Neural cell (in vitro differentiated cells): ENCODE data around the gene AFF3. TPM values are rescaled to one million over a fixed set of nuclear protein-coding genes. Genes with fewer than 3 reads are reported as not detected.

ENCODE experiments used
- H2AFZ ChIP-seq: fragments of 200-600, 300-800 bp; sonication (generic), shearing (Covaris generic); 2 replicates; pipeline ENCODE4 v1.6.0; 2014; ENCODE audit warnings: low read depth, mild to moderate bottlenecking, antibody characterized with exemption, low read length, moderate library complexity
- H3F3A ChIP-seq: fragments of 200-600 bp; shearing (Covaris generic); 2 replicates; pipeline ENCODE4 v1.6.1; 2016; ENCODE audit warnings: mild to moderate bottlenecking, moderate library complexity, mixed read lengths, antibody characterized with exemption, low read length; ENCODE audit not compliant: insufficient read depth, poor library complexity, severe bottlenecking
- H3K27ac ChIP-seq: fragments of 200-600, 300-800 bp; sonication (generic), shearing (Covaris generic); 2 replicates; pipeline ENCODE4 v1.5.1; 2014; ENCODE audit warnings: mild to moderate bottlenecking, low read length, moderate library complexity
- H3K27me3 ChIP-seq: fragments of 300-800, 200-600 bp; sonication (generic), shearing (Covaris generic); 2 replicates; pipeline ENCODE4 v1.6.0; 2014; ENCODE audit warnings: mild to moderate bottlenecking, low read depth, low read length, moderate library complexity; ENCODE audit not compliant: insufficient read depth
- H3K36me3 ChIP-seq: fragments of 300-800, 200-600 bp; sonication (generic), shearing (Covaris generic); 2 replicates; pipeline ENCODE4 v1.5.1; 2014; ENCODE audit warnings: mild to moderate bottlenecking, antibody characterized with exemption, low read length, moderate library complexity; ENCODE audit not compliant: insufficient read depth
- H3K4me2 ChIP-seq: fragments of 300-800, 200-600 bp; sonication (generic), shearing (Covaris generic); 2 replicates; pipeline ENCODE4 v1.6.0; 2014; ENCODE audit warnings: mild to moderate bottlenecking, low read length
- H3K4me3 ChIP-seq: fragments of 300-800, 200-600 bp; sonication (generic), shearing (Covaris generic); 2 replicates; pipeline ENCODE4 v1.5.1; 2014; ENCODE audit warnings: mild to moderate bottlenecking, low read length, moderate library complexity
- H3K79me2 ChIP-seq: fragments of 200-600 bp; shearing (Covaris generic); replicated peaks from 2 replicates; pipeline ENCODE4 v1.6.0; 2014; ENCODE audit warnings: mild to moderate bottlenecking, low read length, moderate library complexity; ENCODE audit not compliant: insufficient read depth
- H3K9ac ChIP-seq: fragments of 300-800, 200-600 bp; sonication (generic), shearing (Covaris generic); 2 replicates; pipeline ENCODE4 v1.6.1; 2016; ENCODE audit warnings: mild to moderate bottlenecking, low read length, mixed read lengths
- H3K9me2 ChIP-seq: fragments of 200-600 bp; shearing (Covaris generic); 2 replicates; pipeline ENCODE4 v1.6.1; 2016; ENCODE audit warnings: mild to moderate bottlenecking, low read length, mixed read lengths; ENCODE audit not compliant: insufficient read depth
- H3K9me3 ChIP-seq: fragments of 200-600, 300-800 bp; sonication (generic), shearing (Covaris generic); 2 replicates; pipeline ENCODE4 v1.6.1; 2016; ENCODE audit warnings: mild to moderate bottlenecking, mixed run types, low read length, moderate library complexity, mixed read lengths
- H4K20me1 ChIP-seq: fragments of 200-600 bp; shearing (Covaris generic); 2 replicates; pipeline ENCODE4 v1.6.1; 2016; ENCODE audit warnings: mild to moderate bottlenecking, mixed run types; ENCODE audit not compliant: insufficient read depth
- EP300 ChIP-seq: fragments of 450-650 bp; conservative IDR thresholded peaks from 2 replicates; pipeline ENCODE4 v1.6.1; 2014; ENCODE audit warnings: antibody characterized with exemption, mild to moderate bottlenecking, moderate library complexity; ENCODE audit not compliant: poor library complexity, severe bottlenecking
- EZH2 ChIP-seq: fragments of 200-600, 300-800 bp; shearing (Covaris generic), sonication (generic); IDR thresholded peaks from 2 replicates; pipeline ENCODE4 v1.6.1; 2014; ENCODE audit warnings: antibody characterized with exemption, low read length, borderline replicate concordance, mild to moderate bottlenecking; ENCODE audit not compliant: insufficient read depth, poor library complexity, severe bottlenecking
- MXI1 ChIP-seq: fragments of 450-650 bp; conservative IDR thresholded peaks from 2 replicates; pipeline ENCODE4 v1.6.1; 2014; ENCODE audit warnings: antibody characterized with exemption, mild to moderate bottlenecking; ENCODE audit not compliant: poor library complexity, severe bottlenecking
- POLR2AphosphoS5 ChIP-seq: IDR thresholded peaks from 2 replicates; pipeline ENCODE4 v1.6.1; 2012
- RAD21 ChIP-seq: fragments of 450-650 bp; conservative IDR thresholded peaks from 2 replicates; pipeline ENCODE4 v1.6.1; 2014; ENCODE audit warnings: antibody characterized with exemption, mild to moderate bottlenecking, moderate library complexity
- SMC3 ChIP-seq: fragments of 450-650 bp; conservative IDR thresholded peaks from 2 replicates; pipeline ENCODE4 v1.6.1; 2014; ENCODE audit warnings: antibody characterized with exemption, mild to moderate bottlenecking, moderate library complexity; ENCODE audit not compliant: poor library complexity
- TAF1 ChIP-seq: IDR thresholded peaks from 2 replicates; pipeline ENCODE4 v1.6.1; 2012; ENCODE audit warnings: low read depth
- polyA plus RNA-seq: library from polyadenylated mRNA; depleted of rRNA; stranded (reverse); fragments of >200 nt; gene quantifications from 2 replicates; pipeline ENCODE4 v1.2.3, GENCODE V29; 2014
- TF ChIP-seq, protein P1 (sequence below): fragments of 450-650 bp; IDR thresholded peaks from 2 replicates; pipeline ENCODE4 v1.5.1; 2014; ENCODE audit warnings: antibody characterized with exemption, mild to moderate bottlenecking, moderate library complexity; ENCODE audit not compliant: poor library complexity, severe bottlenecking
- TF ChIP-seq, protein P2 (sequence below): IDR thresholded peaks from 2 replicates; pipeline ENCODE4 v1.6.1; 2012; ENCODE audit warnings: borderline replicate concordance

The AFF3 gene
- polyA plus RNA-seq, 1 donor from 2014 or later, result 5.1 TPM

DNA sequence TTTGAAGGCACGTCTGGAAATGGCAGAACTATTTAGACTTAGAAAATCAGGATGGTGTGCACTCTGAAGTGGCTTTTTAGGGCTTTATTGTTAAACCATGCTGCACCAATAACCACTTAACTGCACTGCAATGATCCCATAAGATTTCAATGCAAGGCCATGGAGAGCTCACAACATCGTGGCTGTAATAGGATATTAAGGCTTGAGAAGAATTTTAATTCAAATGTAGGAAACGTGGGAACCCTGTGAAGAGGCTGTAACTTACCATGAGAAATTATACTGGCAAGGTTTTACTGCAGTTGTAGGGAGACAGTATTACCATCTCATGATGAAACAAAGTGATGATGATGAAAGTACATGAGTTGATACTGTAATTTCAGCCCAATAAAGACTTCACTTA lies 242.5 kb downstream of the AFF3 start:
- Histone ChIP-seq H3K9me3 (no peaks in the 10 kb centered on the region), H4K20me1 (no peaks in the 10 kb centered on the region), H3K4me2 (no peak overlapping the region), H3K9me2 (no peaks in the 10 kb centered on the region), H3K36me3 (no peaks in the 10 kb centered on the region), H3F3A (no peaks in the 10 kb centered on the region), H3K9ac (no peak overlapping the region), H3K4me3 (no peak overlapping the region), H3K79me2 (no peaks in the 10 kb centered on the region), H3K27ac (no peak overlapping the region), H2AFZ (no peak overlapping the region), H3K27me3 (no peaks in the 10 kb centered on the region)
- TF ChIP-seq SMC3, result no peak
- no peak for TF ChIP-seq EP300
- TF ChIP-seq RAD21, result no peak
- TF ChIP-seq POLR2AphosphoS5, result no peak
- no peak for TF ChIP-seq EZH2
- TF ChIP-seq, protein P1, sequence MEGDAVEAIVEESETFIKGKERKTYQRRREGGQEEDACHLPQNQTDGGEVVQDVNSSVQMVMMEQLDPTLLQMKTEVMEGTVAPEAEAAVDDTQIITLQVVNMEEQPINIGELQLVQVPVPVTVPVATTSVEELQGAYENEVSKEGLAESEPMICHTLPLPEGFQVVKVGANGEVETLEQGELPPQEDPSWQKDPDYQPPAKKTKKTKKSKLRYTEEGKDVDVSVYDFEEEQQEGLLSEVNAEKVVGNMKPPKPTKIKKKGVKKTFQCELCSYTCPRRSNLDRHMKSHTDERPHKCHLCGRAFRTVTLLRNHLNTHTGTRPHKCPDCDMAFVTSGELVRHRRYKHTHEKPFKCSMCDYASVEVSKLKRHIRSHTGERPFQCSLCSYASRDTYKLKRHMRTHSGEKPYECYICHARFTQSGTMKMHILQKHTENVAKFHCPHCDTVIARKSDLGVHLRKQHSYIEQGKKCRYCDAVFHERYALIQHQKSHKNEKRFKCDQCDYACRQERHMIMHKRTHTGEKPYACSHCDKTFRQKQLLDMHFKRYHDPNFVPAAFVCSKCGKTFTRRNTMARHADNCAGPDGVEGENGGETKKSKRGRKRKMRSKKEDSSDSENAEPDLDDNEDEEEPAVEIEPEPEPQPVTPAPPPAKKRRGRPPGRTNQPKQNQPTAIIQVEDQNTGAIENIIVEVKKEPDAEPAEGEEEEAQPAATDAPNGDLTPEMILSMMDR, result no peak
- TF ChIP-seq, protein P2, sequence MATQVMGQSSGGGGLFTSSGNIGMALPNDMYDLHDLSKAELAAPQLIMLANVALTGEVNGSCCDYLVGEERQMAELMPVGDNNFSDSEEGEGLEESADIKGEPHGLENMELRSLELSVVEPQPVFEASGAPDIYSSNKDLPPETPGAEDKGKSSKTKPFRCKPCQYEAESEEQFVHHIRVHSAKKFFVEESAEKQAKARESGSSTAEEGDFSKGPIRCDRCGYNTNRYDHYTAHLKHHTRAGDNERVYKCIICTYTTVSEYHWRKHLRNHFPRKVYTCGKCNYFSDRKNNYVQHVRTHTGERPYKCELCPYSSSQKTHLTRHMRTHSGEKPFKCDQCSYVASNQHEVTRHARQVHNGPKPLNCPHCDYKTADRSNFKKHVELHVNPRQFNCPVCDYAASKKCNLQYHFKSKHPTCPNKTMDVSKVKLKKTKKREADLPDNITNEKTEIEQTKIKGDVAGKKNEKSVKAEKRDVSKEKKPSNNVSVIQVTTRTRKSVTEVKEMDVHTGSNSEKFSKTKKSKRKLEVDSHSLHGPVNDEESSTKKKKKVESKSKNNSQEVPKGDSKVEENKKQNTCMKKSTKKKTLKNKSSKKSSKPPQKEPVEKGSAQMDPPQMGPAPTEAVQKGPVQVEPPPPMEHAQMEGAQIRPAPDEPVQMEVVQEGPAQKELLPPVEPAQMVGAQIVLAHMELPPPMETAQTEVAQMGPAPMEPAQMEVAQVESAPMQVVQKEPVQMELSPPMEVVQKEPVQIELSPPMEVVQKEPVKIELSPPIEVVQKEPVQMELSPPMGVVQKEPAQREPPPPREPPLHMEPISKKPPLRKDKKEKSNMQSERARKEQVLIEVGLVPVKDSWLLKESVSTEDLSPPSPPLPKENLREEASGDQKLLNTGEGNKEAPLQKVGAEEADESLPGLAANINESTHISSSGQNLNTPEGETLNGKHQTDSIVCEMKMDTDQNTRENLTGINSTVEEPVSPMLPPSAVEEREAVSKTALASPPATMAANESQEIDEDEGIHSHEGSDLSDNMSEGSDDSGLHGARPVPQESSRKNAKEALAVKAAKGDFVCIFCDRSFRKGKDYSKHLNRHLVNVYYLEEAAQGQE, result no peak
- no peak for TF ChIP-seq MXI1
- no peak for TF ChIP-seq TAF1

DNA sequence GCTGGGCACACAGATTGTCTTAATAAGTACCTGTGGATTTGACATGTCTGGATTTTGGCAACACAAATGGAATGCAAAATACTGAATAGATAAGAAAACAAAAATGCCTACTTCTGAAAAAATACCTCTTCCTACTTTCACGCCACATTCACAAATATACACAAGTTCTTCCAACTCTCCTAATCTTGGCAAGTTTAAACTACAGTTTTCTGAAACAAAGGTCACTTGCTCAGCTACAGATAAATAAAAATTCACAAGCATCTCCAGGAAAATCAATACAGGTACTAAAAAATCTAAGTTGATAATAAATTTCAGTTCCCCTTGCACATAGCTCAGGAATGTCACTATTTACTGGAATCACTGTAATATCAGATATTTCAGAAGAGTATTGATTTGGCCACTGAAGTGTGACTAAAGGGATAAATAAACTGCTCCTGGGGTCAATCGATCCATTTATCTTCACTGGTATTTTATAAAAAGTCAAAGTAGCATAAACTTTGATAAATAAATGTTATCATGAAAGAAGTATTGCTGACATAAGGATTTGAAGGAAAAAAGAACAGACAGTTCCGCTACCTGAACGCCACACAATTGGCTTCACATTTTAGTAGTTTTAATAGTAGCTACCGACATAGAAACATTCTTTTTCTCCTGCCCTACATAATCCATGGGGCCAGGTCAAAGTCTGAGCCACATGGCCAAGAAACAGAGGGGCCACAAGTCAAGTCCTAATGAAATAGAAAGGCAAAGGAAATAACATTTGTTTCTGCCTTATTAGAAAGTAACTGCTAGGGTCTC lies 243.1 kb downstream of the AFF3 start:
- no peaks in the 10 kb centered on the region for H3K9me3 ChIP-seq
- no peak overlapping the region for H3K9ac ChIP-seq
- H3K27me3 ChIP-seq, result no peaks in the 10 kb centered on the region
- no peaks in the 10 kb centered on the region for H3F3A ChIP-seq
- TF ChIP-seq TAF1 (no peak), EP300 (no peak), EZH2 (no peak), RAD21 (no peak), MXI1 (no peak), POLR2AphosphoS5 (no peak), SMC3 (no peak)
- TF ChIP-seq, protein P2, result no peak
- TF ChIP-seq, protein P1, result no peak
- H3K4me2 ChIP-seq, result no peak overlapping the region
- no peaks in the 10 kb centered on the region for H3K79me2 ChIP-seq
- H2AFZ ChIP-seq, result no peak overlapping the region
- no peaks in the 10 kb centered on the region for H3K9me2 ChIP-seq
- H3K4me3 ChIP-seq, result no peak overlapping the region
- no peaks in the 10 kb centered on the region for H3K36me3 ChIP-seq
- no peak overlapping the region for H3K27ac ChIP-seq
- H4K20me1 ChIP-seq, result no peaks in the 10 kb centered on the region
